ENCODE results near the gene AEBP2.

DNA sequence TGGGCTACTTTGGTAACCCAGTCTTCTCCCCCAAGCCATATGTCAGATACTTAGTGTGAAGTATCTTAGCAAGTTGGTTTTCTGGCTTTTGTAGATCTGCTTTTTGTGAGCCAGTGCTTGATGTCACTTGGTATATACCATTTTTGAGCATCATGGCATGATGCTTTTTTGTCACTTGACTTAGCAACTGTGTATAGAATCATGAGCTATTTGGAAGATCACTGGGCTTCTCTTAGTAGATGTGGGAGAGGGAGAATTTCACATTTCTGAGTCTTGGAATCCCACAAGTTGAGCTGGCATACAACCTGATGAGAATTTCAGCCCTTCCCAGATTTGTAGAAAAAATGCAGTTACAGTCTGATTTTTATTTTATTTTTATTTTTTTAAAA, 24.9 kb downstream of the AEBP2 start:
- TF ChIP-seq POLR2A (IDR thresholded peaks at IDR 0.05): no peak
- no peak for TF ChIP-seq CTCF (IDR thresholded peaks at IDR 0.05 in 4 of 5, conservative IDR thresholded peaks at IDR 0.05 in 1 of 5)

All from gastrocnemius medialis (tissue), 4 donors.